Activated naive CD8-positive, alpha-beta T cell (primary cell): ENCODE results near the gene SEZ6L.

ENCODE experiments used
- H3K27ac Mint-ChIP-seq: one replicate; pipeline ENCODE4 v1.8.0; 2021; ENCODE audit warnings: mixed read lengths
- H3K27me3 Mint-ChIP-seq: one replicate; pipeline ENCODE4 v1.8.0; 2021; ENCODE audit warnings: mixed read lengths
- H3K36me3 Mint-ChIP-seq: one replicate; pipeline ENCODE4 v1.8.0; 2021; ENCODE audit warnings: mixed read lengths
- H3K4me1 Mint-ChIP-seq: one replicate; pipeline ENCODE4 v1.8.0; 2021; ENCODE audit warnings: low read depth, mixed read lengths
- H3K4me3 Mint-ChIP-seq: one replicate; pipeline ENCODE4 v1.8.0; 2021; ENCODE audit warnings: mild to moderate bottlenecking, mixed read lengths
- H3K9me3 Mint-ChIP-seq: one replicate; pipeline ENCODE4 v1.8.0; 2021; ENCODE audit warnings: low read depth, mixed read lengths

Gene SEZ6L

DNA sequence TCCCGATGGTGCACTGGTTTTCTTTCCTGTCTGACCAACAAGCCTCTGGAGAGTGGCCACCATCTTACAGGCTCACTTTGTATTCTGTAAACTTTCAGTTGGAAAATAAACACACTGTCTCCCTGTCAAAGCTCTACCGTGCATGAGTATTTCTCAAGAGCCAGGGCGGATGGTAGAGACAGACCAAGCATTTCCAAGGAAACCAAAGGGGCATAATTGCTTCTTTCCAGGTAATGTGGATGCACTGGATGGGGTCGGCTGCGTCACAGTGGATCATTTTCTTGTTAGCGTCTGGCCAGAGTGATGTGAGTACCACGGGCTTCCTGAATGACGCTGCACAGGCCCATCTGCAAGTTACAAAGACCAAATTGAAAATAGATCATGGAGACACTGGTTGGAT lies 5.1 kb upstream of the SEZ6L start:
- H3K4me1 Mint-ChIP-seq: peaks cover 6% of the 10 kb centered on the region

GRCh38 chr22:26168330-26168851 lies 871 bp upstream of the SEZ6L start:
- Mint-ChIP-seq H3K9me3 (no peaks in the 10 kb centered on the region), H3K27ac (no peak overlapping the region), H3K36me3 (no peaks in the 10 kb centered on the region), H3K4me3 (peak overlapping the region; percentile 51), H3K27me3 (peaks cover 58% of the 10 kb centered on the region), H3K4me1 (peaks cover 6% of the 10 kb centered on the region)

More for the DNA sequence above, 5.1 kb upstream of the SEZ6L start:
- Mint-ChIP-seq H3K27me3 (peaks cover 42% of the 10 kb centered on the region), H3K9me3 (no peaks in the 10 kb centered on the region), H3K36me3 (no peaks in the 10 kb centered on the region), H3K4me3 (no peak overlapping the region), H3K27ac (no peak overlapping the region)

DNA sequence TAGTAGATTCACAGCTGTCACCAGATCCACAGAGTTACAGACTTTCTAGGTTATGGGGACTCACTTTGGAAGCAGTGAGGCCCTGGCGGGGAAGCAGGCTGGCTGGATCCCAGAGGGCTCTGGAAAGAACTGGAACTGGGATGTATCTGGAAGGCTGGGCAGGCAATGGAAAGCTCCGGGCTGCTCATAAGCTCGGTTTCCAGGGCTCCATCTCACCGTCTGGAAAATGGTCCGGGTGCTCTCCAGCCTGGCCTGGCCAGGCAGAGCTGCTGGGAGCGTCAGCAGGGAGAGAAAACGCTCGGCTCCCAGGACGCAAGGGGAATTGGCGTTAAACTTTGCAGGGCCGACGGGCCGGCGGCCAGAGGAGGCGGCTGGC lies 335 bp upstream of the SEZ6L start:
- peak overlapping the region; percentile 51 for H3K4me3 Mint-ChIP-seq
- H3K27me3 Mint-ChIP-seq: peaks cover 60% of the 10 kb centered on the region
- H3K9me3 Mint-ChIP-seq: no peaks in the 10 kb centered on the region
- H3K36me3 Mint-ChIP-seq: no peaks in the 10 kb centered on the region
- H3K4me1 Mint-ChIP-seq: peaks cover 6% of the 10 kb centered on the region
- no peak overlapping the region for H3K27ac Mint-ChIP-seq

DNA sequence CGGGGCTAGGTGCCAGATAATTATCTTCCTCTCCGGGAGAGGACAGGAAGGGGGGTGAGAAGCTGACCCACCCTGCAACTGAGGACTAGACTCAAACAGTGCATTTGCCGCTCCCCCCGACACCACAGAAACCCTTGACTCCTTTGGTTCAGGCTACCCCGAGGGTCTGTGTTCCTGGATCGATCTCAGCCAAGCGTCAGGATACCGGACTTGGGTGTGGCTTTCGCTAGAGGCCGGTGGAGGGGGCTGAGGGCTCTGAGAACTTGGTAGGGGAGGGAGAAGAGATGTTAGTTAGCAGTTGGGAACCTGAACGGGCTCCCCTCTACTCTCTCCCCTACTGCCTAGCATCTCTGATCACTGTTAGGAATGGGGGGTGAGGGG lies 840 bp downstream of the SEZ6L start:
- no peaks in the 10 kb centered on the region for H3K9me3 Mint-ChIP-seq
- H3K36me3 Mint-ChIP-seq: no peaks in the 10 kb centered on the region
- peaks cover 6% of the 10 kb centered on the region for H3K4me1 Mint-ChIP-seq
- H3K27me3 Mint-ChIP-seq: peaks cover 66% of the 10 kb centered on the region
- H3K4me3 Mint-ChIP-seq: no peak overlapping the region
- no peak overlapping the region for H3K27ac Mint-ChIP-seq

- Mint-ChIP-seq H3K27ac (no peak overlapping the region), H3K4me3 (peak overlapping the region; percentile 30), H3K36me3 (no peaks in the 10 kb centered on the region), H3K4me1 (peaks cover 6% of the 10 kb centered on the region), H3K9me3 (no peaks in the 10 kb centered on the region), H3K27me3 (peaks cover 59% of the 10 kb centered on the region)
Observed at GRCh38 chr22:26170795-26171580, 1.7 kb downstream of the SEZ6L start.

GRCh38 chr22:26172389-26172990 lies 3.2 kb downstream of the SEZ6L start:
- H3K4me1 Mint-ChIP-seq: peaks cover 6% of the 10 kb centered on the region
- no peak overlapping the region for H3K27ac Mint-ChIP-seq
- H3K27me3 Mint-ChIP-seq: peaks cover 45% of the 10 kb centered on the region
- H3K9me3 Mint-ChIP-seq: no peaks in the 10 kb centered on the region
- H3K36me3 Mint-ChIP-seq: no peaks in the 10 kb centered on the region
- no peak overlapping the region for H3K4me3 Mint-ChIP-seq

DNA sequence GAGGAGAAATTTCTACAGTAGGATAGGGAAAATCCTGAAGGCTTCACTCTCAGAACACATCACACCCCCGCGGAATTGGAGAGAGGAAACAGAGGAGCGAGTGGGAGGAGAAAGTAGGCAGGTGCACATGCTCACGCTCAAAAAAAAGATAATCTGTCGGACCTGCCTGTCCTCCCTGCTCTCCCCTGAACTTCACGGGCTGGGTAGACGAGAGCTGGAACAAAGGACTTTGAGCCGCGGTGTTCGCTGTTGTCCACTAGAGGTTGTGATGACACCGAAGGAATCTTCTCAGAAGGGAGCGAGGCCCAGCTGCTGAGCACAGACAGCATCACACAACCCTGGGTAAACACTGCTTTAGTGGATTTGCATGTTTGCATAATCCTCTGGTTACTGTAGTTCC lies 5.0 kb downstream of the SEZ6L start:
- Mint-ChIP-seq H3K27me3 (peaks cover 42% of the 10 kb centered on the region), H3K27ac (no peak overlapping the region), H3K9me3 (no peaks in the 10 kb centered on the region), H3K36me3 (no peaks in the 10 kb centered on the region), H3K4me3 (no peak overlapping the region), H3K4me1 (no peaks in the 10 kb centered on the region)

- no peaks in the 10 kb centered on the region for H3K36me3 Mint-ChIP-seq
- peaks cover 23% of the 10 kb centered on the region for H3K27me3 Mint-ChIP-seq
- no peaks in the 10 kb centered on the region for H3K9me3 Mint-ChIP-seq
- H3K4me1 Mint-ChIP-seq: no peaks in the 10 kb centered on the region
- no peak overlapping the region for H3K4me3 Mint-ChIP-seq
- no peak overlapping the region for H3K27ac Mint-ChIP-seq
Observed at GRCh38 chr22:26182723-26183122, 13.5 kb downstream of the SEZ6L start.

DNA sequence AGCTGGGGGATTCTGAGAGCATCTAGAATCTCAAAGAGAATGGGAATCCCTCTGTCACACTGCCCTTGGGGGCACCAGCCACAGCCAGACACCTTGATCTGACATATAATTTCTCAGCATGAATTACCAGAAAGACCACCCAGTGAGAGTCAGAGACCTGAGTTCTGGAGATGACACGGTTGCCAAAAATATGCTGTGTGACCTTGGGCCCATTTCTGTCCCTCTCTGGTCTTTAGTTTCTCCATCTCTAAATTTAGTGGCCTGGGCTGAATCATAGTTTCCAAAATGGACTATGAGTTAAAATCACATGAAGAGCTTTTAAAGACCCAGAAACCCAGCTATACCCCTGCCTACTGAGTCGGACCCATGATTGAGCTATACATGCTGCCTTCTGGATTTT lies 15.9 kb downstream of the SEZ6L start:
- no peaks in the 10 kb centered on the region for H3K9me3 Mint-ChIP-seq
- no peak overlapping the region for H3K27ac Mint-ChIP-seq
- no peaks in the 10 kb centered on the region for H3K36me3 Mint-ChIP-seq
- H3K4me1 Mint-ChIP-seq: no peaks in the 10 kb centered on the region
- H3K4me3 Mint-ChIP-seq: no peak overlapping the region
- peaks cover 12% of the 10 kb centered on the region for H3K27me3 Mint-ChIP-seq

DNA sequence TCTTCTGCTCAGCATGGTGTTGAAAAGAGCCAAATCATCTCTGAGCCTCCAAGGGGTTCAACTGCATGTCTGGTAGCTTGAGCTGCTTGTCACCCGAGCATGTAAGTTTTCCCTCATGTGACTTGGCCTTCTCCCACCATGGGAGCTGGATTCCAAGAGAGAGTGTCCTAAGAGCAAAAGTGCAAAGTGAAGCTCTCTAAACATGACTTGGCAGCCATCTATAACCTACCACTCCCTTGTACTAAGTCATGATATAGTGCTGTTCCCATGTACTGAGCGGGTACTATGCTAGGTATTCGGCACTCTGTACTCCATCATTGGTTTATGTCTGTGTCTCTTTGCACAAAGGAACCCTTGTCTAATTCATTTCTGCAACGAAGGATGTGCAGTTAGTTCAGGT lies 19.1 kb downstream of the SEZ6L start:
- Mint-ChIP-seq H3K27me3 (peaks cover 8% of the 10 kb centered on the region), H3K36me3 (no peaks in the 10 kb centered on the region), H3K27ac (no peak overlapping the region), H3K4me3 (no peak overlapping the region), H3K4me1 (no peaks in the 10 kb centered on the region), H3K9me3 (peaks cover 3% of the 10 kb centered on the region)

- Mint-ChIP-seq H3K27ac (no peak overlapping the region), H3K4me1 (no peaks in the 10 kb centered on the region), H3K36me3 (no peaks in the 10 kb centered on the region), H3K27me3 (peaks cover 9% of the 10 kb centered on the region), H3K4me3 (no peak overlapping the region), H3K9me3 (peaks cover 7% of the 10 kb centered on the region)
Observed at GRCh38 chr22:26194313-26194712, 25.1 kb downstream of the SEZ6L start.

DNA sequence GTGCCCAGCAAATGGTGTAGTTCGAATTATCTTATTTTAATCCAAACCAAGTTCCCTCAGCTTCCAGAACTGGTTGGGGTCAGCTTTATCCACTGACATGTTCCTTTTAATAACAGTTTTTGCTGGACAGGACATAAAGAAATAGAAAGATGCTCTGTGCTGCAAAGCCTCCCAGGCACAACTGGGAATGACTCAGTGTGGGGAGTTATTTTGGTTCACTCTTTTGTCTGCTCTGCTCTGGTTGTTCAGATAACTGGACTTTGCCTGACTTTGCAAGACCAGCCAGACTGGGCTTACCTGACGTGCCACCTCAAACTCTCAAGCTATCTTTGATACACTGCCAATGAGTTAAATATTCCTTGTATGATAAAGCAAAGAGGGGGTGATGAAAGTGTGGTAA lies 25.6 kb downstream of the SEZ6L start:
- H3K27ac Mint-ChIP-seq: no peak overlapping the region
- H3K4me1 Mint-ChIP-seq: no peaks in the 10 kb centered on the region
- no peak overlapping the region for H3K4me3 Mint-ChIP-seq
- H3K9me3 Mint-ChIP-seq: peaks cover 7% of the 10 kb centered on the region
- H3K36me3 Mint-ChIP-seq: no peaks in the 10 kb centered on the region
- peaks cover 9% of the 10 kb centered on the region for H3K27me3 Mint-ChIP-seq

DNA sequence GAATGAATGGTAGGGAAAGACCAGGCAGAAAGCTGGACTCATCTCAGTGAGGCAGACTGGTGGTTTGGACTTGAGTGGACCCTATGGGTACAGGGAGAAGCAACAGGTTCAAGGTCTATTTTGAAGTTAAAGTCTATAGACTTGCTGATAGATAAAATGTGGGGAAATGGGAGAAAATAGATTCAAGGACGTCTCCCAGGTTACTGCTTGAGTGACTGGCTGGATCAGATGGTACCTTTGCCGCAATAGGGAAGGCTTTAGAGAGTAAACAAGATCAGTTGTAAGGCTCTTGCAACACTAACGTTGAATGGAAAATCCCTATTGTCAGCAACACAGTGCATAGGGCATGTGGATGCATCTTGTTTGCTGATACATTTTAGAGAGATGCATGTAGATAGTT lies 27.4 kb downstream of the SEZ6L start:
- H3K36me3 Mint-ChIP-seq: no peaks in the 10 kb centered on the region
- no peaks in the 10 kb centered on the region for H3K4me1 Mint-ChIP-seq

DNA sequence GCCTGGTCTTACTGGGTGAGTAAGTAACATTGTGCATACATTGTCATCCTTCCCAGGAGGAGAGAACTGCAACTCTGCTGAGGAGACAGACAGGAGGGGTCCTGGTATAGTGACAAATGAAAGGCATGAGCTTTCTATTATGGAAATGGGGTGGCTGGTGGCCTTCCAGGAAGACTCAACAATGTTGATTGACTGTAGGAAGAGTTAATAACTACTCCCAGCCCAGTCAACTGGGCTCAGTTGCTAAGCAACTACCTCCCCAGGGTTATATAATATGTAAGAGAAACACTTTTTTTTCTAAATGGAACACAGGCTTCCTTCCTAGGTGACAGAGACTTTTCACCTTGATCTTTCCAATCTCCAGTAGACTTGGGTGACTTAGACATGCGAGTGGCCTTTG lies 28.2 kb downstream of the SEZ6L start:
- H3K9me3 Mint-ChIP-seq: peaks cover 4% of the 10 kb centered on the region

More for the DNA sequence above, 27.4 kb downstream of the SEZ6L start:
- Mint-ChIP-seq H3K9me3 (peaks cover 7% of the 10 kb centered on the region), H3K27ac (no peak overlapping the region), H3K4me3 (no peak overlapping the region), H3K27me3 (peaks cover 14% of the 10 kb centered on the region)

DNA sequence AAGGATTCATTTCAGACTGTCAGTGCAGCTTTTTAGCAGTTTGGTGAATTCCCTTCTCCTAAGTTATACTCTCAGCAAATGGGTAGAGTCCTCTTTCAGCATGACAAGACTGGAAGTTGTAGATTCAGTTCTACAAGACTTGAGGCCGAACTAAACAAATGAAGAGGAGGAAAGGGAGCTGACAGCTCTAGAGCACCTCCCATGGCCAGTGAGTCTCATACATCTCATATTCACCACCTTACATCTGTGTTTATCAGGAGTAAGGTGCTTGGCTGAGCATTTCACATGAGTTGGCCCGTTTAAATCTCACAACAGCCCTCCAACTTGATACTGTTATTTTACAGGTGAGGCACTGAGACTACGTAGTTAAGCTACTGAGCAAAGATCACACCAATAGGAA lies 30.4 kb downstream of the SEZ6L start:
- H3K36me3 Mint-ChIP-seq: no peaks in the 10 kb centered on the region
- peaks cover 4% of the 10 kb centered on the region for H3K9me3 Mint-ChIP-seq
- no peak overlapping the region for H3K27ac Mint-ChIP-seq
- peaks cover 13% of the 10 kb centered on the region for H3K27me3 Mint-ChIP-seq
- no peaks in the 10 kb centered on the region for H3K4me1 Mint-ChIP-seq
- H3K4me3 Mint-ChIP-seq: no peak overlapping the region

More for the DNA sequence above, 28.2 kb downstream of the SEZ6L start:
- Mint-ChIP-seq H3K27me3 (peaks cover 13% of the 10 kb centered on the region), H3K27ac (no peak overlapping the region), H3K36me3 (no peaks in the 10 kb centered on the region), H3K4me3 (no peak overlapping the region), H3K4me1 (no peaks in the 10 kb centered on the region)
